HG03575 (cell line): ENCODE results near the gene LRRC10.
A peak's percentile ranks its signal among the peaks of the same experiment; 100 is the strongest.

ENCODE experiments used
- ATAC-seq: cut with Tn5 transposase; IDR thresholded peaks from one replicate; pipeline ENCODE4 v1.9.1; 2021; ENCODE audit not compliant: unreplicated experiment, insufficient number of reproducible peaks, low FRiP score; ENCODE audit errors: extremely low read depth

LRRC10 gene

GRCh38 chr12:69579029-69579428 lies 31.7 kb downstream of the LRRC10 start:
- ATAC-seq = no peak

- ATAC-seq = no peak
These were observed 32.4 kb downstream of the LRRC10 start for GRCh38 chr12:69578283-69578682.

GRCh38 chr12:69575346-69575745 lies 35.4 kb downstream of the LRRC10 start:
- no peak for ATAC-seq

- peak; percentile 64 for ATAC-seq
These were observed 39.9 kb downstream of the LRRC10 start for GRCh38 chr12:69570545-69571399.

GRCh38 chr12:69570000-69570516 lies 40.6 kb downstream of the LRRC10 start:
- no peak for ATAC-seq

GRCh38 chr12:69569236-69569635 lies 41.5 kb downstream of the LRRC10 start:
- no peak for ATAC-seq

- ATAC-seq = no peak
These were observed 44.1 kb downstream of the LRRC10 start for GRCh38 chr12:69566603-69567002.

GRCh38 chr12:69563166-69563762 lies 47.4 kb downstream of the LRRC10 start:
- no peak for ATAC-seq
